CD14-positive monocyte (primary cell): ENCODE measurements around the gene SLC6A13. TPM values are rescaled to one million over a fixed set of nuclear protein-coding genes. Genes with fewer than 3 reads are reported as not detected.

ENCODE experiments used
- DNase-seq, 3 donors: peaks; one replicate each; pipeline ENCODE4 v3.0.0-alpha.2; 2011 to 2022
- H2AFZ ChIP-seq: 2 replicates; pipeline ENCODE4 v1.6.0; 2012; ENCODE audit warnings: mild to moderate bottlenecking, low read depth, low read length, inconsistent platforms; ENCODE audit not compliant: insufficient read depth, poor library complexity, severe bottlenecking
- H3K27ac ChIP-seq, 2 donors: 1 replicate in 1 of 2; 2 replicates in 1 of 2; pipeline ENCODE4 v1.5.1; 2012 to 2013; ENCODE audit warnings: low read length in 2 of 2, control low read depth in 1 of 2, inconsistent platforms in 1 of 2, low read depth in 1 of 2, mild to moderate bottlenecking in 1 of 2
- H3K27me3 ChIP-seq, 2 donors: one replicate each; pipeline versions ENCODE4 v1.6.0 to v1.6.1; 2011 to 2013; ENCODE audit warnings: low read length in 2 of 2; ENCODE audit not compliant: control insufficient read depth in 2 of 2, insufficient read depth in 2 of 2
- H3K36me3 ChIP-seq, 2 donors: replicated peaks in 1 of 2; 1 replicate in 1 of 2; 2 replicates in 1 of 2; pipeline versions ENCODE4 v1.5.1 to v1.6.1; 2012 to 2013; ENCODE audit warnings: low read length in 2 of 2, control low read depth in 1 of 2, inconsistent platforms in 1 of 2, mild to moderate bottlenecking in 1 of 2; ENCODE audit not compliant: insufficient read depth in 2 of 2, control insufficient read depth in 1 of 2
- H3K4me1 ChIP-seq, 2 donors: 1 replicate in 1 of 2; 2 replicates in 1 of 2; pipeline versions ENCODE4 v1.5.1 to v1.6.1; 2012 to 2013; ENCODE audit warnings: low read length in 2 of 2, control low read depth in 1 of 2, inconsistent platforms in 1 of 2, mild to moderate bottlenecking in 1 of 2, moderate library complexity in 1 of 2; ENCODE audit not compliant: insufficient read depth in 2 of 2, control insufficient read depth in 1 of 2
- H3K4me2 ChIP-seq: replicated peaks from 2 replicates; pipeline ENCODE3; 2012; ENCODE audit warnings: low read length, moderate library complexity, mild to moderate bottlenecking; ENCODE audit not compliant: poor library complexity, severe bottlenecking; ENCODE audit errors: extremely low read depth
- H3K4me3 ChIP-seq, 3 experiments: fragments of 200-600 bp in 1 of 3; sonication (generic) in 1 of 3; replicated peaks in 1 of 3; 1 replicate in 2 of 3; 2 replicates in 1 of 3; pipeline ENCODE4 v1.5.1; 2011 to 2013; ENCODE audit warnings: low read length in 3 of 3, mild to moderate bottlenecking in 3 of 3, control low read depth in 2 of 3, low read depth in 2 of 3, inconsistent platforms in 1 of 3, moderate library complexity in 1 of 3
- H3K79me2 ChIP-seq: 2 replicates; pipeline ENCODE4 v1.6.0; 2012; ENCODE audit warnings: mild to moderate bottlenecking, control low read depth, inconsistent platforms, low read length, moderate library complexity; ENCODE audit not compliant: insufficient read depth
- H3K9ac ChIP-seq: 2 replicates; pipeline ENCODE4 v1.6.0; 2017; ENCODE audit warnings: low read length, mild to moderate bottlenecking; ENCODE audit not compliant: insufficient read depth, poor library complexity, severe bottlenecking
- H3K9me3 ChIP-seq, 2 donors: replicated peaks in 1 of 2; 1 replicate in 1 of 2; 2 replicates in 1 of 2; pipeline versions ENCODE4 v1.5.1 to v1.6.1; 2012 to 2013; ENCODE audit warnings: low read length in 2 of 2, control low read depth in 1 of 2; ENCODE audit not compliant: control insufficient read depth in 1 of 2, insufficient read depth in 1 of 2
- H4K20me1 ChIP-seq: 2 replicates; pipeline ENCODE4 v1.6.0; 2012; ENCODE audit warnings: mild to moderate bottlenecking, low read length, control low read depth, moderate library complexity; ENCODE audit not compliant: insufficient read depth
- H3K27ac Mint-ChIP-seq, 7 donors: one replicate each; pipeline ENCODE4 v1.8.0; 2020; ENCODE audit warnings: mild to moderate bottlenecking in 7 of 7, mixed read lengths in 7 of 7, moderate library complexity in 6 of 7, inconsistent platforms in 2 of 7
- H3K27me3 Mint-ChIP-seq, 3 donors: one replicate each; pipeline ENCODE4 v1.8.0; 2021 to 2022; ENCODE audit warnings: low read depth in 3 of 3, mild to moderate bottlenecking in 3 of 3, mixed read lengths in 3 of 3, moderate library complexity in 3 of 3, inconsistent platforms in 1 of 3
- H3K36me3 Mint-ChIP-seq, 2 donors: one replicate each; pipeline ENCODE4 v1.8.0; 2020; ENCODE audit warnings: mixed read lengths in 2 of 2, inconsistent platforms in 1 of 2, mild to moderate bottlenecking in 1 of 2
- H3K4me1 Mint-ChIP-seq: one replicate; pipeline ENCODE4 v1.8.0; 2020; ENCODE audit warnings: mild to moderate bottlenecking, mixed read lengths
- H3K4me3 Mint-ChIP-seq, 2 donors: one replicate each; pipeline ENCODE4 v1.8.0; 2020; ENCODE audit warnings: mild to moderate bottlenecking in 2 of 2, mixed read lengths in 2 of 2, moderate library complexity in 1 of 2
- H3K9me3 Mint-ChIP-seq, 7 donors: one replicate each; pipeline ENCODE4 v1.8.0; 2020 to 2022; ENCODE audit warnings: mixed read lengths in 7 of 7, mild to moderate bottlenecking in 6 of 7, moderate library complexity in 6 of 7, inconsistent platforms in 2 of 7
- WGBS: methylation state at CpG from one replicate; pipeline ENCODE4 v1.1.5; 2013; ENCODE audit warnings: missing lambda C conversion rate; ENCODE audit not compliant: insufficient coverage; 5-methylcytosine and 5-hydroxymethylcytosine counted together
- intact Hi-C, 2 donors: fragments of 100-400 bp; cut with micrococcal nuclease; formaldehyde crosslinking; loops; one replicate each; pipeline versions ENCODE4 v1.15.0 to v1.15.1; 2023
- polyA plus RNA-seq, 3 donors: library from polyadenylated mRNA; depleted of rRNA in 1 of 3; unstranded in 2 of 3; stranded (reverse) in 1 of 3; fragments of 300-500 nt in 2 of 3; fragments of >200 nt in 1 of 3; fragmentation: Illumina TruSeq in 2 of 3; gene quantifications; 1 replicate in 2 of 3; 2 replicates in 1 of 3; pipeline ENCODE4 v1.2.3, GENCODE V29; 2012 to 2021
- TF ChIP-seq, protein P1 (sequence below): fragments of 200-600 bp; IDR thresholded peaks from one replicate; pipeline ENCODE4 v1.8.0; 2022; ENCODE audit warnings: antibody characterized with exemption, mild to moderate bottlenecking

SLC6A13 gene
- polyA plus RNA-seq, 3 donors: 0.13 TPM; not detected in 2

- no peaks in the 10 kb centered on the region for H4K20me1 ChIP-seq
- Mint-ChIP-seq H3K4me1 (peaks cover 11% of the 10 kb centered on the region), H3K4me3 (no peak overlapping the region), H3K36me3 (peaks cover 0 to 6% of the 10 kb centered on the region in 2 donors), H3K9me3 (peaks cover 0 to 3% (median 0%) of the 10 kb centered on the region in 7 donors), H3K27me3 (peaks cover 18 to 34% (median 34%) of the 10 kb centered on the region in 3 donors), H3K27ac (no peak overlapping the region)
- H3K79me2 ChIP-seq: no peaks in the 10 kb centered on the region
- H3K4me2 ChIP-seq: no peak overlapping the region
- H3K9me3 ChIP-seq: no peaks in the 10 kb centered on the region
- intact Hi-C loops: no loop called here
- TF ChIP-seq, protein P1, sequence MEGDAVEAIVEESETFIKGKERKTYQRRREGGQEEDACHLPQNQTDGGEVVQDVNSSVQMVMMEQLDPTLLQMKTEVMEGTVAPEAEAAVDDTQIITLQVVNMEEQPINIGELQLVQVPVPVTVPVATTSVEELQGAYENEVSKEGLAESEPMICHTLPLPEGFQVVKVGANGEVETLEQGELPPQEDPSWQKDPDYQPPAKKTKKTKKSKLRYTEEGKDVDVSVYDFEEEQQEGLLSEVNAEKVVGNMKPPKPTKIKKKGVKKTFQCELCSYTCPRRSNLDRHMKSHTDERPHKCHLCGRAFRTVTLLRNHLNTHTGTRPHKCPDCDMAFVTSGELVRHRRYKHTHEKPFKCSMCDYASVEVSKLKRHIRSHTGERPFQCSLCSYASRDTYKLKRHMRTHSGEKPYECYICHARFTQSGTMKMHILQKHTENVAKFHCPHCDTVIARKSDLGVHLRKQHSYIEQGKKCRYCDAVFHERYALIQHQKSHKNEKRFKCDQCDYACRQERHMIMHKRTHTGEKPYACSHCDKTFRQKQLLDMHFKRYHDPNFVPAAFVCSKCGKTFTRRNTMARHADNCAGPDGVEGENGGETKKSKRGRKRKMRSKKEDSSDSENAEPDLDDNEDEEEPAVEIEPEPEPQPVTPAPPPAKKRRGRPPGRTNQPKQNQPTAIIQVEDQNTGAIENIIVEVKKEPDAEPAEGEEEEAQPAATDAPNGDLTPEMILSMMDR: no peak
- WGBS: 95% methylated on average over 8 of the region's 10 CpGs
- no peak overlapping the region for H3K9ac ChIP-seq
- no peaks in the 10 kb centered on the region for H3K36me3 ChIP-seq
- peaks cover 9 to 15% of the 10 kb centered on the region in 2 donors for H3K4me1 ChIP-seq
- no peak for DNase-seq
- no peak overlapping the region for H3K4me3 ChIP-seq
- no peak overlapping the region for H2AFZ ChIP-seq
- H3K27me3 ChIP-seq: peaks cover 0 to 5% of the 10 kb centered on the region in 2 donors
- no peak overlapping the region for H3K27ac ChIP-seq
Observed at GRCh38 chr12:193261-193660, 69.4 kb downstream of the SLC6A13 start.

DNA sequence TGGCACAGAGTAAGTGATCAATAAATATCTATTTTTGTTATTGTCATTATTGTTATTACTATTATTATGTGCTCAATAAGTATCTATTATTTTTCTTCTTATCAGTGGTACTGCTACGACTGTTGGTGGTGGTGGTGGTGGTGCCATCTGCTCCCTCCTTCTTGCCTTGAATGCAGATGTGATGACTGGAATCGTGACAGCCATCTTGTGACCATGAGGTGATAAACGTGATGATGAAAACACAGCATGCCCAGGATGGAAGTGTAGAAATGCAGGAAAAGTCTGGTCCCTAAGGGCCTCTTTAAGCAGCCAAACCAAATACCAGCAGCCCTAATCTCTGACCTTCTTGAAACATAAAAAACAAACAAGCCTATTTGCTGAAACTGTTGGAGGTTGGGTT is 71.1 kb downstream of the SLC6A13 start:
- H3K4me3 ChIP-seq: no peak overlapping the region
- Mint-ChIP-seq H3K4me1 (peaks cover 11% of the 10 kb centered on the region), H3K27ac (no peak overlapping the region), H3K9me3 (peaks cover 3 to 8% (median 7%) of the 10 kb centered on the region in 7 donors), H3K4me3 (no peak overlapping the region), H3K27me3 (peaks cover 22 to 38% (median 34%) of the 10 kb centered on the region in 3 donors), H3K36me3 (peaks cover 0 to 2% of the 10 kb centered on the region in 2 donors)
- peaks cover 9 to 16% of the 10 kb centered on the region in 2 donors for H3K4me1 ChIP-seq
- DNase-seq: no peak
- H3K27ac ChIP-seq: no peak overlapping the region
- H4K20me1 ChIP-seq: no peaks in the 10 kb centered on the region
- H2AFZ ChIP-seq: no peak overlapping the region
- WGBS: no CpG with 5 or more reads among the region's 3 CpGs
- H3K79me2 ChIP-seq: no peaks in the 10 kb centered on the region
- H3K9me3 ChIP-seq: no peaks in the 10 kb centered on the region
- intact Hi-C loops: no loop called here
- no peak overlapping the region for H3K4me2 ChIP-seq
- no peaks in the 10 kb centered on the region for H3K36me3 ChIP-seq
- peaks cover 0 to 5% of the 10 kb centered on the region in 2 donors for H3K27me3 ChIP-seq
- TF ChIP-seq, protein P1: no peak
- no peak overlapping the region for H3K9ac ChIP-seq
